ENCODE measurements around the gene CORO2A. TPM values are rescaled to one million over a fixed set of nuclear protein-coding genes. Genes with fewer than 3 reads are reported as not detected.

Gene CORO2A, protein sequence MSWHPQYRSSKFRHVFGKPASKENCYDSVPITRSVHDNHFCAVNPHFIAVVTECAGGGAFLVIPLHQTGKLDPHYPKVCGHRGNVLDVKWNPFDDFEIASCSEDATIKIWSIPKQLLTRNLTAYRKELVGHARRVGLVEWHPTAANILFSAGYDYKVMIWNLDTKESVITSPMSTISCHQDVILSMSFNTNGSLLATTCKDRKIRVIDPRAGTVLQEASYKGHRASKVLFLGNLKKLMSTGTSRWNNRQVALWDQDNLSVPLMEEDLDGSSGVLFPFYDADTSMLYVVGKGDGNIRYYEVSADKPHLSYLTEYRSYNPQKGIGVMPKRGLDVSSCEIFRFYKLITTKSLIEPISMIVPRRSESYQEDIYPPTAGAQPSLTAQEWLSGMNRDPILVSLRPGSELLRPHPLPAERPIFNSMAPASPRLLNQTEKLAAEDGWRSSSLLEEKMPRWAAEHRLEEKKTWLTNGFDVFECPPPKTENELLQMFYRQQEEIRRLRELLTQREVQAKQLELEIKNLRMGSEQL
- total RNA-seq (2021) (19.5 and 19.8 TPM in 2 replicates), Bru-seq, nascent RNA (percentile 58 among the genes with signal in this experiment), BruChase-seq, experiment 1, labeled RNA remaining after a 2-hour chase (percentile 58 among the genes with signal in this experiment), BruChase-seq, experiment 2, labeled RNA remaining after a 6-hour chase (percentile 64 among the genes with signal in this experiment)
- long read RNA-seq, full-length matches to known transcripts, result 34 of 89 reads
- long read RNA-seq, partial matches to known transcripts, result 3 of 89 reads
- long read RNA-seq, other reads (novel, unspliced or antisense), result 52 of 89 reads

- peak within 1 kb of the TSS; percentile 46 for H3K27ac ChIP-seq
- no peaks in the 10 kb centered on the region for H3K9me2 ChIP-seq (ENCODE audit: insufficient read depth)
- H3K36me3 ChIP-seq (ENCODE audit: low read depth), result no peaks in the 10 kb centered on the region
- TF ChIP-seq CTCF (conservative IDR thresholded peaks at IDR 0.05) (peak; percentile 62; the same call in 1 of the 2 replicates), EZH2 (IDR thresholded peaks at IDR 0.05; ENCODE audit: low read depth) (no peak)
- H3K9me3 ChIP-seq (ENCODE audit: insufficient read depth, low read depth), result no peaks in the 10 kb centered on the region
- 0 out of 2 replicates have a peak, but pooled peaks cover 5% of the 10 kb centered on the region for H3K79me2 ChIP-seq (ENCODE audit: low read depth)
- ChIA-PET POLR2A (ENCODE audit: unreplicated experiment) (interaction anchor here (0.6 to 1.2 kb wide), 7 partner anchors 14 to 478 kb away, joined by 3 to 8 read pairs (median 4); partner anchors contain the start of gene TRIM14), CTCF (interaction anchor here (0.6 to 1.6 kb wide), 5 partner anchors 44 to 119 kb away, joined by 3 to 7 read pairs (median 4); partner anchors contain the start of gene TRIM14)
- H3K4me2 ChIP-seq, result peak within 1 kb of the TSS; percentile 82
- H3K27me3 ChIP-seq (ENCODE audit: insufficient read depth, low read depth), result no peaks in the 10 kb centered on the region
- peaks cover 13% of the 10 kb centered on the region; the same call in 1 of the 2 replicates for H3F3A ChIP-seq (ENCODE audit: insufficient read depth, low read depth)
- DNase-seq, result peak; percentile 74 to 93
- intact Hi-C loops (cut with micrococcal nuclease; ENCODE audit: unreplicated experiment), result loop anchor here (1.0 to 5.0 kb wide), 6 partner anchors 46 to 270 kb away; partner anchors contain the start of genes ANP32B and TRMO
- peak within 1 kb of the TSS; percentile 93 for H2AFZ ChIP-seq
- H3K4me3 ChIP-seq, result peak within 1 kb of the TSS; percentile 63
- H3K4me1 ChIP-seq (replicated peaks; ENCODE audit: insufficient read depth), result peaks cover 16% of the 10 kb centered on the region
- no peaks in the 10 kb centered on the region for H4K20me1 ChIP-seq (ENCODE audit: insufficient read depth)
- BruUV-seq (replicated peaks), result TSS peak; percentile 93
Measured at GRCh38 chr9:98192503-98193335, at the start of gene CORO2A. CORO2A (minus strand) TSS chr9:98192637; CDS start chr9:98157660, 34,977 bp downstream.

GRCh38 chr9:98241357-98242300, 49.2 kb upstream of the CORO2A start:
- no peaks in the 10 kb centered on the region for H3K27me3 ChIP-seq (ENCODE audit: insufficient read depth, low read depth)
- H3K36me3 ChIP-seq (ENCODE audit: low read depth), result peaks cover 15% of the 10 kb centered on the region
- H2AFZ ChIP-seq, result no peak overlapping the region
- POLR2A ChIA-PET (ENCODE audit: unreplicated experiment), result interaction anchor here (0.5 kb wide), 1 partner anchor 12 kb away, joined by 4 read pairs; no protein-coding TSS in a partner anchor
- no peak overlapping the region for H3K4me3 ChIP-seq
- H4K20me1 ChIP-seq (ENCODE audit: insufficient read depth), result no peaks in the 10 kb centered on the region
- H3K79me2 ChIP-seq (ENCODE audit: low read depth), result peaks cover 29% of the 10 kb centered on the region
- no peak for DNase-seq
- intact Hi-C loops (cut with micrococcal nuclease; ENCODE audit: unreplicated experiment), result no loop called here
- H3K9me3 ChIP-seq (ENCODE audit: insufficient read depth, low read depth), result no peaks in the 10 kb centered on the region
- no TSS peak for BruUV-seq (replicated peaks)
- peaks cover 29% of the 10 kb centered on the region for H3F3A ChIP-seq (ENCODE audit: insufficient read depth, low read depth)
- CTCF ChIA-PET, result no interaction called here
- H3K9me2 ChIP-seq (ENCODE audit: insufficient read depth), result no peaks in the 10 kb centered on the region
- no peak for TF ChIP-seq EZH2 (IDR thresholded peaks at IDR 0.05; ENCODE audit: low read depth)
- TF ChIP-seq CTCF (conservative IDR thresholded peaks at IDR 0.05), result no peak
- H3K4me1 ChIP-seq (replicated peaks; ENCODE audit: insufficient read depth), result peaks cover 34% of the 10 kb centered on the region
- H3K4me2 ChIP-seq, result no peak overlapping the region
- H3K27ac ChIP-seq, result no peak overlapping the region
